HG03378 (cell line): Measurements from ENCODE around the gene CCT4.
A peak's percentile ranks its signal among the peaks of the same experiment; 100 is the strongest.
"Not testable (repeated sequence)": the region's sequence is repeated elsewhere in the genome, so short reads cannot be mapped to it uniquely, and the experiment has no call there.

Source experiments
- ATAC-seq: cut with Tn5 transposase; IDR thresholded peaks from one replicate; pipeline ENCODE4 v1.9.1; 2021; ENCODE audit warnings: mild to moderate bottlenecking, moderate library complexity; ENCODE audit not compliant: unreplicated experiment

The CCT4 gene

GRCh38 chr2:61882850-61883249 is 5.6 kb downstream of the CCT4 start:
- no peak for ATAC-seq

GRCh38 chr2:61879351-61879750 is 9.1 kb downstream of the CCT4 start:
- ATAC-seq: not testable (repeated sequence)

- no peak for ATAC-seq
Observed at GRCh38 chr2:61878761-61879160, 9.7 kb downstream of the CCT4 start.

GRCh38 chr2:61877571-61878245 is 10.7 kb downstream of the CCT4 start:
- ATAC-seq: no peak

GRCh38 chr2:61876400-61876799 is 12.1 kb downstream of the CCT4 start:
- ATAC-seq: no peak

GRCh38 chr2:61866482-61867089 is 21.9 kb downstream of the CCT4 start:
- ATAC-seq: not testable (repeated sequence)

- ATAC-seq: no peak
Observed at GRCh38 chr2:61862085-61862484, 26.4 kb downstream of the CCT4 start.

GRCh38 chr2:61857224-61857623 is 31.2 kb downstream of the CCT4 start:
- no peak for ATAC-seq

- no peak for ATAC-seq
Observed at GRCh38 chr2:61855318-61855613, 33.2 kb downstream of the CCT4 start.

- ATAC-seq: peak; percentile 92
Observed at GRCh38 chr2:61854564-61855317, 33.7 kb downstream of the CCT4 start.

- ATAC-seq: peak; percentile 60
Observed at GRCh38 chr2:61853847-61854563, 34.5 kb downstream of the CCT4 start, which contains the start of gene FAM161A. Gene FAM161A, minus strand, starts transcription at chr2:61854060. Its CDS starts 19 bp downstream, at chr2:61854041.

GRCh38 chr2:61853086-61853846 is 35.2 kb downstream of the CCT4 start:
- ATAC-seq: peak; percentile 48

GRCh38 chr2:61851270-61851669 is 37.2 kb downstream of the CCT4 start:
- not testable (repeated sequence) for ATAC-seq

- no peak for ATAC-seq
Observed at GRCh38 chr2:61845320-61845719, 43.1 kb downstream of the CCT4 start.

GRCh38 chr2:61841286-61841685 is 47.2 kb downstream of the CCT4 start:
- ATAC-seq: no peak

GRCh38 chr2:61834893-61835292 is 53.6 kb downstream of the CCT4 start:
- no peak for ATAC-seq

GRCh38 chr2:61833971-61834370 is 54.5 kb downstream of the CCT4 start:
- ATAC-seq: no peak

GRCh38 chr2:61832183-61832841 is 56.1 kb downstream of the CCT4 start:
- ATAC-seq: no peak

GRCh38 chr2:61822255-61822654 is 66.2 kb downstream of the CCT4 start:
- no peak for ATAC-seq
